Stomach (tissue), 4 donors: Measurements from ENCODE around the gene ITLN1.

Source experiments
- CTCF ChIP-seq, 7 experiments: fragments of 450-650 bp in 4 of 7; fragments of 200-600 bp in 3 of 7; sonication (generic) in 3 of 7; IDR thresholded peaks; one replicate each; pipeline ENCODE4 v1.5.1; 2016 to 2019; ENCODE audit warnings: antibody characterized with exemption in 7 of 7, control low read depth in 2 of 7, mild to moderate bottlenecking in 1 of 7
- POLR2A ChIP-seq, 4 donors: fragments of 450-650 bp; IDR thresholded peaks; one replicate each; pipeline ENCODE4 v1.6.1; 2016; ENCODE audit warnings: antibody characterized with exemption in 4 of 4, control low read depth in 2 of 4, mild to moderate bottlenecking in 1 of 4, moderate library complexity in 1 of 4

GRCh38 chr1:160850541-160850940, 34.4 kb downstream of the ITLN1 start:
- TF ChIP-seq CTCF (IDR thresholded peaks at IDR 0.05): no peak
- no peak for TF ChIP-seq POLR2A (IDR thresholded peaks at IDR 0.05)
